ENCODE measurements around the gene CCDC47.

DNA sequence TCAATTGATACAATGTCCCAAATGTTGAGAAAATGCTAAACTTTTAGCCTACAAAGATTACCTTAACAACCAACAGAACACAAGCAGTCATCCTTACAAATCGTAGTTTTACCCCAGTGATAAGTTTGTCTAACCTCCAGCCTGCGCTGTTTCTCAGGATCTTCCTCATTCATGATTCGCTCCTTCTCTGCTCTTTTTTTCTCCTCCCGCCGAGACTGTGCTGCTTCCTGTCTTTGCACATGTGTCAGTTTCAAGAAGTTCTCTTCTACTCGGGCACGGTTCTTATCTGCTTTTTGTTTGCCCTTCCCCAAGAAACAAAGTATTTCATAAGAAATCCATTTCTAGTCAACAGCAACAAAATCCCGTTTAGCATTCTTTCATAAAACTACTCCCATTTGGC is 21.6 kb downstream of the CCDC47 start:
- TF ChIP-seq, protein P1, sequence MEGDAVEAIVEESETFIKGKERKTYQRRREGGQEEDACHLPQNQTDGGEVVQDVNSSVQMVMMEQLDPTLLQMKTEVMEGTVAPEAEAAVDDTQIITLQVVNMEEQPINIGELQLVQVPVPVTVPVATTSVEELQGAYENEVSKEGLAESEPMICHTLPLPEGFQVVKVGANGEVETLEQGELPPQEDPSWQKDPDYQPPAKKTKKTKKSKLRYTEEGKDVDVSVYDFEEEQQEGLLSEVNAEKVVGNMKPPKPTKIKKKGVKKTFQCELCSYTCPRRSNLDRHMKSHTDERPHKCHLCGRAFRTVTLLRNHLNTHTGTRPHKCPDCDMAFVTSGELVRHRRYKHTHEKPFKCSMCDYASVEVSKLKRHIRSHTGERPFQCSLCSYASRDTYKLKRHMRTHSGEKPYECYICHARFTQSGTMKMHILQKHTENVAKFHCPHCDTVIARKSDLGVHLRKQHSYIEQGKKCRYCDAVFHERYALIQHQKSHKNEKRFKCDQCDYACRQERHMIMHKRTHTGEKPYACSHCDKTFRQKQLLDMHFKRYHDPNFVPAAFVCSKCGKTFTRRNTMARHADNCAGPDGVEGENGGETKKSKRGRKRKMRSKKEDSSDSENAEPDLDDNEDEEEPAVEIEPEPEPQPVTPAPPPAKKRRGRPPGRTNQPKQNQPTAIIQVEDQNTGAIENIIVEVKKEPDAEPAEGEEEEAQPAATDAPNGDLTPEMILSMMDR (conservative IDR thresholded peaks at IDR 0.05; ENCODE audit: low read depth, low read length), result no peak
- no peak for TF ChIP-seq EZH2 (IDR thresholded peaks at IDR 0.05; ENCODE audit: borderline replicate concordance, low read depth, low read length, poor library complexity, severe bottlenecking)

All from A673 (cell line).